Erythroblast (primary cell): ENCODE data around the gene LSAMP.

Experiments
- GATA1 ChIP-seq: IDR thresholded peaks from 2 replicates; pipeline ENCODE4 v1.6.1; 2011; ENCODE audit warnings: low read depth, mild to moderate bottlenecking, control low read depth, low read length, moderate library complexity
- POLR2A ChIP-seq: IDR thresholded peaks from 2 replicates; pipeline ENCODE4 v1.6.1; 2011; ENCODE audit warnings: mild to moderate bottlenecking, low read length

DNA sequence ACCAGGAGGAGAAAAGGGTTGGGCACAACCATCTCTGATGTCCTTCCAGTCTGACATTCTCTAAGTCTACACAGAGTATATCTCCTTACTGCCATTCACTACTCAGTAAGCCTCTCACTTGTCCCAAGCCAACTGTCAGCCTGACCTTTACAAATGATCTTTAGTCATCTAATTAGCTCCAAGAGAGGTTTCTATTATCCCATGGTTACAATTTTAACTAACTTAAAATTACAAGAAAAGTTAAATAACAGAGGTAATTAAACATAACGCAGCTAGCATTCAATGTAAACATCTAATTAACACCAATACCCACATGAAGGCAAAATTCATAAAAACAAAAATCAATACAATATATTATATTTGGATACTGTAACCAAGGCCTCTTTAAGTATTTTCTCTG is 126.9 kb downstream of the LSAMP start:
- TF ChIP-seq POLR2A (no peak), GATA1 (no peak)
